MM.1S (cell line): ENCODE results near the gene TMED5.

ENCODE experiments used
- CTCF ChIP-seq: fragments of 300-600 bp; sonication (generic); IDR thresholded peaks from 2 replicates; pipeline ENCODE4 v1.5.1; 2016; ENCODE audit warnings: antibody characterized with exemption, low read length, mixed read lengths
- EZH2 ChIP-seq: fragments of 300-600 bp; sonication (generic); optimal IDR thresholded peaks from 2 replicates; pipeline ENCODE3; 2017; ENCODE audit warnings: low read depth, mild to moderate bottlenecking, antibody characterized with exemption, low read length, mixed read lengths

GRCh38 chr1:93167006-93167405 lies 13.2 kb downstream of the TMED5 start:
- no peak for TF ChIP-seq CTCF
- TF ChIP-seq EZH2: no peak
